OCI-LY1 (cell line): ENCODE data around the gene ATR.

ENCODE experiments used
- H2AFZ ChIP-seq: fragments of 200-600 bp; sonication (generic), shearing (Covaris generic); 2 replicates; pipeline ENCODE4 v1.6.0; 2014; ENCODE audit warnings: antibody characterized with exemption, mild to moderate bottlenecking, low read length
- H3F3A ChIP-seq: fragments of 200-600 bp; sonication (generic), shearing (Covaris generic); 2 replicates; pipeline ENCODE4 v1.6.0; 2014; ENCODE audit warnings: mild to moderate bottlenecking, antibody characterized with exemption, low read length, moderate library complexity; ENCODE audit not compliant: insufficient read depth
- H3K27ac ChIP-seq: fragments of 200-600 bp; sonication (generic); 2 replicates; pipeline ENCODE4 v1.5.1; 2014; ENCODE audit warnings: low read length, mixed run types, mild to moderate bottlenecking, low read depth; ENCODE audit not compliant: poor library complexity, severe bottlenecking
- H3K27me3 ChIP-seq: fragments of 200-600 bp; sonication (generic); 2 replicates; pipeline ENCODE4 v1.6.0; 2014; ENCODE audit warnings: antibody characterized with exemption, mild to moderate bottlenecking, low read length, moderate library complexity; ENCODE audit not compliant: insufficient read depth
- H3K36me3 ChIP-seq: fragments of 200-600 bp; sonication (generic); 2 replicates; pipeline ENCODE4 v1.6.1; 2014; ENCODE audit warnings: mild to moderate bottlenecking, antibody characterized with exemption, low read length, moderate library complexity, mixed read lengths; ENCODE audit not compliant: insufficient read depth
- H3K4me1 ChIP-seq: fragments of 200-600 bp; sonication (generic); 2 replicates; pipeline ENCODE4 v1.5.1; 2014; ENCODE audit warnings: mild to moderate bottlenecking, low read length, moderate library complexity; ENCODE audit not compliant: insufficient read depth, severe bottlenecking
- H3K4me2 ChIP-seq: fragments of 200-600 bp; sonication (generic), shearing (Covaris generic); 2 replicates; pipeline ENCODE4 v1.6.1; 2014; ENCODE audit warnings: low read length
- H3K4me3 ChIP-seq: fragments of 200-600 bp; sonication (generic); 2 replicates; pipeline ENCODE4 v1.5.1; 2014; ENCODE audit warnings: low read length, low read depth, mild to moderate bottlenecking, mixed read lengths; ENCODE audit not compliant: poor library complexity, severe bottlenecking
- H3K79me2 ChIP-seq: fragments of 200-600 bp; shearing (Covaris generic); 2 replicates; pipeline ENCODE4 v1.6.1; 2016; ENCODE audit warnings: mixed run types, low read length, mixed read lengths; ENCODE audit not compliant: insufficient read depth
- H3K9ac ChIP-seq: fragments of 200-600 bp; sonication (generic), shearing (Covaris generic); 2 replicates; pipeline ENCODE4 v1.6.1; 2014; ENCODE audit warnings: mild to moderate bottlenecking, low read length, mixed read lengths
- H3K9me2 ChIP-seq: fragments of 200-600 bp; sonication (generic), shearing (Covaris generic); 2 replicates; pipeline ENCODE4 v1.6.1; 2014; ENCODE audit warnings: low read depth, mild to moderate bottlenecking, low read length, mixed read lengths
- H3K9me3 ChIP-seq: fragments of 200-600 bp; shearing (Covaris generic); 2 replicates; pipeline ENCODE4 v1.6.1; 2014; ENCODE audit warnings: low read length, mixed read lengths
- H4K20me1 ChIP-seq: fragments of 200-600 bp; sonication (generic), shearing (Covaris generic); 2 replicates; pipeline ENCODE4 v1.6.0; 2016; ENCODE audit warnings: mild to moderate bottlenecking, low read length; ENCODE audit not compliant: insufficient read depth
- CTCF ChIP-seq: fragments of 200-600 bp; sonication (generic), shearing (Covaris generic); IDR thresholded peaks from 2 replicates; pipeline ENCODE4 v1.5.1; 2017; ENCODE audit warnings: mild to moderate bottlenecking, antibody characterized with exemption, low read length, moderate library complexity, mixed read lengths
- EZH2 ChIP-seq: fragments of 200-600 bp; sonication (generic), shearing (Covaris generic); IDR thresholded peaks from 2 replicates; pipeline ENCODE4 v1.8.0; 2017; ENCODE audit warnings: borderline replicate concordance, mixed run types, mild to moderate bottlenecking, antibody characterized with exemption, low read length, moderate library complexity, mixed read lengths

The ATR gene

GRCh38 chr3:142618917-142619461, 40.5 kb upstream of the ATR start:
- no peaks in the 10 kb centered on the region for H3K9me3 ChIP-seq
- H3K4me2 ChIP-seq = no peak overlapping the region
- no peak overlapping the region for H2AFZ ChIP-seq
- no peaks in the 10 kb centered on the region for H3K36me3 ChIP-seq
- H3K9me2 ChIP-seq = no peaks in the 10 kb centered on the region
- no peak overlapping the region for H3K9ac ChIP-seq
- H4K20me1 ChIP-seq = no peaks in the 10 kb centered on the region
- TF ChIP-seq EZH2 = no peak
- no peak for TF ChIP-seq CTCF
- H3K27me3 ChIP-seq = 0 out of 2 replicates have a peak, but pooled peaks cover 2% of the 10 kb centered on the region
- H3F3A ChIP-seq = no peaks in the 10 kb centered on the region
- no peaks in the 10 kb centered on the region for H3K4me1 ChIP-seq
- H3K4me3 ChIP-seq = no peak overlapping the region
- no peaks in the 10 kb centered on the region for H3K79me2 ChIP-seq
- no peak overlapping the region for H3K27ac ChIP-seq

- H3F3A ChIP-seq = no peaks in the 10 kb centered on the region
- no peak for TF ChIP-seq CTCF
- no peak for TF ChIP-seq EZH2
- no peaks in the 10 kb centered on the region for H3K9me2 ChIP-seq
- no peaks in the 10 kb centered on the region for H3K9me3 ChIP-seq
- no peak overlapping the region for H3K4me2 ChIP-seq
- H3K4me3 ChIP-seq = no peak overlapping the region
- no peak overlapping the region for H3K27ac ChIP-seq
- H3K36me3 ChIP-seq = no peaks in the 10 kb centered on the region
- no peak overlapping the region for H3K9ac ChIP-seq
- no peaks in the 10 kb centered on the region for H3K27me3 ChIP-seq
- no peak overlapping the region for H2AFZ ChIP-seq
- H4K20me1 ChIP-seq = no peaks in the 10 kb centered on the region
- no peaks in the 10 kb centered on the region for H3K79me2 ChIP-seq
- H3K4me1 ChIP-seq = no peaks in the 10 kb centered on the region
Measured at GRCh38 chr3:142615171-142615570, 36.6 kb upstream of the ATR start.

- H3K9me2 ChIP-seq = no peaks in the 10 kb centered on the region
- no peaks in the 10 kb centered on the region for H3K79me2 ChIP-seq
- H4K20me1 ChIP-seq = no peaks in the 10 kb centered on the region
- no peak overlapping the region for H2AFZ ChIP-seq
- no peaks in the 10 kb centered on the region for H3K9me3 ChIP-seq
- no peaks in the 10 kb centered on the region for H3F3A ChIP-seq
- H3K4me2 ChIP-seq = no peak overlapping the region
- no peak for TF ChIP-seq CTCF
- TF ChIP-seq EZH2 = no peak
- H3K27me3 ChIP-seq = no peaks in the 10 kb centered on the region
- no peak overlapping the region for H3K27ac ChIP-seq
- no peaks in the 10 kb centered on the region for H3K4me1 ChIP-seq
- no peak overlapping the region for H3K9ac ChIP-seq
- H3K4me3 ChIP-seq = no peak overlapping the region
- no peaks in the 10 kb centered on the region for H3K36me3 ChIP-seq
Measured at GRCh38 chr3:142614059-142614626, 35.6 kb upstream of the ATR start.
